ENCODE measurements around the gene SLC5A10. TPM values are rescaled to one million over a fixed set of nuclear protein-coding genes. Genes with fewer than 3 reads are reported as not detected.

SLC5A10 gene
- polyA plus RNA-seq, 3 donors: 0.18 to 0.54 (median 0.42) TPM

DNA sequence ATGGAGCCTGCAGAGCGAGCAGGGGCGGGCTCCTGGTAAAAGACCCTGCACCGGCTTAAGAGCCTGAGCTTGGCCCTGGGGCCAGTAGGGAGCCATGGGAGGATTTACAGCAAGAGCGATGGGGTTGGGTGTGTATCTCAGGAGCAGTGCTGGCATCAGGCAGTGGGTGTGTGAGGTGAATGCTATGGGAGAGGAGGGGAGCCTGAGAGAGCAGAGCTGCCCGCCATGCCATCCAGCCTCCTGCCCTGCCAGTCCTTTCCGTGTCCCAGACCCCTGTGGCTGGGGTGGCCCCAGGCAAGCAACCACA, 29.3 kb downstream of the SLC5A10 start:
- DNase-seq (ENCODE audit: low read depth in 3 of 3, low spot score in 2 of 3): no peak

DNA sequence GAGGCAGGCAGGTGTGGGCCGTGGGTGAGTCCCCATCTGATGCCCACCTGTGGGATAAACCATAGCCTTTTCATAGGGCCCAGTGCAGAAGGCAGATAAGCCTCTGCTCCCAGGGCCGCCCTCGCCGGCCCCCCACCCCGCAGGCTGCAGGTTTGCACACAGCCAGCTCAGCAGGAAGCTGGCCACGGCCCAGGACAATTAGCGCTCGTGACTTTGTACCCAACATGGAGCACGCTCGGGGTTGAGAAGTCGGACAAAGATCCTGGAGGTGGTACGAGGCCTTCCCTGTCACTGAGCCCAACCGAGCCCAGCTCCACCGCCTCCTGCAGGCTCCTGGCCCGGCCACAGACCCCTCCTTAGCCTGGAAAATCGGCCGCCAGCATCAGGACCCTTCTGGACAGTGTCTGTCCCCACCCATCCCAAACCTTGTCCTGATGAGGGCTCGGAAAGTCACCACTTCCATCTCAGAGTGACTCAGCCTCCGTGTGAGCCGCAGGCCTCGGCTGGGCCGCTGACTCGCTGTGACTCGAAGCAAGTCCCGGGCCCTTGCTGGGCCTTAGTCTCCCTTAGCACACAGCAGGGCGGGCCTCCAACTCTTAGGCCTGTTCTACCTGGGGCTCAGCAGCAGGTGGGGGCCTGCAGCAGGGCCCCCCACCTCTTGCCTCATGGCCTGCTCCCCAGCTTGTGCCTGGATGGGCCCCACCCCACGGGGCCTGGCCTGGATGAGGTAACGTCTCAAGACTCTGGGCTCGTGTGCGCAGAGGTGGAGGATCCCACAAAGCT, 29.9 kb downstream of the SLC5A10 start:
- no peak for DNase-seq (ENCODE audit: low read depth in 3 of 3, low spot score in 2 of 3)

DNA sequence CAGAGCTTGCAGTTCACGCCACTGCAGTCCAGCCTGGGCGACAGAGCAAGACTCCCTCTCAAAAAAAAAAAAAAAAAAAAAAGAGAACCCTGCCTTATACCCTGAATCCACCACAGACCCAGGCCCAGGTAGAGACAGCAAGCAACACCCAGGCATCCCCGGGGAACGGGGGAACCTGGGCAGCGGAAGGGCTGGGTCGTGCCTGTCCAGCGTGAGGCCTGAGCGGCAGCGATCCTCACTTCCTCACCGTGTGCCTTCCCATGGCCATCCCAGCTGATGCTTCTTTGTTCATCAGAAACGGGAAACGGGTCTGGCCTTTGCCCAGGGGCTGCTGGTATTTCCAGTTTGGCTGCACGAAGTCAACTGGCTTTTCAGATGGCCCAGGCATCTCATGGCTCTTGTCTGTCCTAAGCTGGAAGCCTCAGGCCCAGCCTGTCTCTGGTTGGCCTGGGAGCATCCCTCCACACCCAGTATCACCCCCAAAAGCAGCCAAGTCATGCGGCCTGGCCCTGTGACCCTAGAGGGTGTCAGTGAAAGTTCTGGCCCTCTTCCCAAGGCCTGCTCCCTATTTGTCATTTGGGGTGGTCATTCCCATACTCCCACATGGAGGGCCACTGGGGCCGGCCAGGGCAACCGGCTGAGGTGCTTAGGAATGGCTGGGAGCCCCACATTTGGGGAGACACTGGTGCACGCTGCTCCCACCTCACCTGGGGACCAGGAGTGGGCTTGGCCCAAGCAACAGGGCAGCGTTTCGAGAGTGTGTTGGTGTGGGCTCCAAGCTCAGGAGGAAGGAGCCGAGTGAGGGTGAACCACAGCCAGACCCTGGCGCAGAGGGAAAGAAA, 32.5 kb downstream of the SLC5A10 start:
- no peak for DNase-seq (ENCODE audit: low read depth in 3 of 3, low spot score in 2 of 3)

DNA sequence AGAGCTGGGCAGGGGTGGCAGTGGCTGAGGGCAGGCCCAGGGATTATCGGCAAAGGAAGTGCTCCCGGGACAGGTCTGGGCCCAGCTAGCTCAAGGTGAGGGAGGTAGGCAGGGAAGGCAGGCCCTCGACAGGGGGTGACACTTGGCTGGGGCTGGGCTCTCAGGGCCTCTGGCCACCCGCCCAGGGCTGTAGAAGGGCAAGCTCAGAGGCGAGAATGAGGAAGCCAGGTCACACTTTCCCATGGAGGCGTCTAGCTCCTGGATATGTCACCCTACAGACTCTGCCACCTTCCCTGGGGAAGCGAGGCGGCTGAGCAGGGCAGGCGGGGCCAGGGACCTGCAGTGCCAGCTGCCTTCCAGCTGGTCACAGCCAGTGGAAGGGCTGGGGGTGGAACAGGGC, 33.5 kb downstream of the SLC5A10 start:
- DNase-seq (ENCODE audit: low read depth in 3 of 3, low spot score in 2 of 3): no peak

DNA sequence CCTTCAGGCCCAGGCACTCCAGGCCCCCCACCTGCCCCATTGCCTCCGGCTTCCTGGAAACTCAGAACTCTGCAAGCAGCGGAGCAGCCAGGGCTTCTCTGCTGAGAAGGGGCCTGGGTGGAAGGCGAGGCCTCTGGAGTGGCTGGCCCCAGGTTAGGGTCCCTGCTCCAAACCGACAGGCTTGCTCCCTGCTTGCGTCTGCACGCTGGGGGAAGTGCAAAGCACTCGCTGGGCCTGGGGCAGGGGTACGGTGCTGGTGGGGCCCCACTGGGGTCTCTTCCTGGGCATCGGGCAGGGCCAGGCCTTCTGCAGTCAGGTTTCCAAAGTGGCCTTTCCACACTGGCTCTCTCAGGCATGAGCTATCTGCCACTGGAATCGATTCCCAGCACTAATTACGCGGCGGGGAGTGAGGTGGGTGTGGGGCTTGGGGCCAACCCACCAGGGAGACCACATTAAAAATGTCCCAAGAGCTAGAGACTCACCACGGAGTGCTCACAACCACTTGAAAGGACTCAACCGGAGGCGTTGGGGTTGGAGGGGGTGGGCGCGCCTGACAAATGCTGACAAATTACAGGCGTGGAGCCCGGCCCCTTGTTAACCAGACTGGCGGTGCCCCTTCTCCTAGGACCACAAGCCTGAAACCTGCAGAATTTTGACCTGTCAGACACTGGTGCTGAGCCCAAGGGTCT, 34.7 kb downstream of the SLC5A10 start:
- DNase-seq (ENCODE audit: low read depth in 3 of 3, low spot score in 2 of 3): no peak

DNA sequence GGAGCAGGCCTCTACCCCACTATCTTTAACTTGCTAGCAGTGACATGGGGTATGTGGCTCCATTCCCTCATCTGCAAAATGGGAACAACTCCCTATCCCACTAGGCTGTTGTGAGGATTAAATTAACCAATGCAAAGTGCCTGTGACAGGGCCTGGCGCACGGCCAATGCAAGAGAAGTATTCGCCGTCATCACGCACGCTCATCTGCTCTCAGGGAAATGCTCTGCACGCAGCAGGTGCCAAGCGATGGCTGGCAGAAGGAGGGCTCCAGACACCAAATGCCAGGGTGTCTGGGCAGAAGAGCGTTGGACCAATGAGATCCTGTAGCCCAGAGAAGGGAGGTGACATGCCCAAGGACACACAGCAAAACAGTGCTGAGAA, 35.3 kb downstream of the SLC5A10 start:
- DNase-seq (ENCODE audit: low read depth in 3 of 3, low spot score in 2 of 3): no peak

DNA sequence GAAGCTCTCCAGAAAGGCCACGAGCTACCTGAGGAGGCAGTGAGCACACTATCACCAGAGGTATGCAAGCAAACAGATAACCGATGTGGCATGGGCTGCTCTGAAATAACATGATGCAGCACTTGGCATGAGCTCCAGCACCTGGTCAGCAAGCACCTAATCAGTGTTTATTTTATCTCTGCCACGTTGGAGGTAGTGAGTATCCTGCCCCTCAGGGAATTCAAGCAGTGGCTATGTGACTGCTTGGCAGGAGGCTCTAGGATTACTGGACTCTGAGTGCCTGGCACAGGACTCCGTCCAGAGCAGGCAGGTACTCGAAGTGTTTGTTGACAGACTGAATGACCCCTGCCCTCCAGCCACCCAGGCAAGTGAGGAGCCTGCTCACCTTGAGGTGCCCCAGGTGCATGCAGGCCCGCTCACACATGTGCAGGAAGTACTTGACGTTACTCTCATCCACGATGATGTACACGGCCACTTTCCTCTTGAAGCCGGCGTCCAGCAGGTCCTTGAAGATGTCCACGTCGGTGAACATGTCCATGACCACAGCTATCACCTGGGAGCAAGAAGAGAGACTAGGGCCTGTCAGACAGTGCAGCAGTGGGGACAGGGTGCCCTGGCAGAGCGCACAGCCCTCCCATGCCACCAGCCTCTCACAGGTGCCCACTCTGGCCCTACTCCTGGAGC, 36.0 kb downstream of the SLC5A10 start:
- DNase-seq (ENCODE audit: low read depth in 3 of 3, low spot score in 2 of 3): no peak

DNA sequence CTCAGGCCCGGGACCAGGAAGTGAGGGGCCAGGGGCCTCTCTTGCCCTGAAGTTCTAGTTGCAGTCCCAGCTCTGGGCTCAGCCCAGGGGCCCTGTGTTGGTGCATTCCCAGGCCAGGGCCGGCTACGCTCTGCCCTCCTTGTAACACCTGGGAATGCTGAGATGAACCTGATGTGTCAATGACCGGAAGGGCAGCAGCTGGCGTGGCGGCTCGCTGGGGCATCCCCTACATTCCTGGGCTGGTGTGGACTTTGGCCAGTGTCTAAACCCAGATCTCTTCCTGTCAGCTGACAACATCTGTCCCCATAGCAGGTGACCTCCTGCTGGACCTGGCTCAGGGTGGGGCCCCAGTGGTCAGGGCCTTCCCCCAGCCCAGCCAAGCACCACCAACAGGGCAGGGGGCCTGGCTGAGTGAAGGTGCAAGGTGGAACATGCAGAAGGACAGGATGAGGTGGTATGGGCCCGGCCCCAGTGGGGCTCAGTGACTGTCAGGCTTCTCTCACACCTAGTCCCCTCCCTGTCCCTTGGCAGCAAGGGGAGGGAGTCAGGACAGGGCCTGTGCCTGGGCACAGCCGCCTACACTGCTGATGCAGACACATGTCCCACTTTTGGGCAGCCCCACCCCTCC, 36.7 kb downstream of the SLC5A10 start:
- DNase-seq (ENCODE audit: low read depth in 3 of 3, low spot score in 2 of 3): no peak

DNA sequence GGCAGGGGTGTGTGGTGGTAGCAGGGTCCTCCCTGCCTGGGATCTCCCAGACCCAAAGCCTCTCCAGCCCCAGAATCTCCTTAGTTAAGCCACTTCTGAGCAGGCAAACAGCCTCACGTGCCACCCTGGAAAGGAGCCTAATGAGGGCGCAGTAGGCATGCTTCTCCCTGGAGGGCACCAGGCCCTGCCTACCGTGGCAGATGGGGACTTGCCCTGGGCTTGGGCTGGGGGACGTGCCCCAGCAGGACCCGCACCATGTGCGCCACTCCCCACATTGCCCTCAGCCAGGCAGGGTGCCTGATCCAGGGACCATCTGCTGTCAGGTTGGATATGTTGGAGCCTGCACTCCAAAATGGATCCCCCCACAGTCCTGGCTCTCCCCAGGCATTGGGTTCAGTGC, 38.4 kb downstream of the SLC5A10 start:
- DNase-seq (ENCODE audit: low read depth in 3 of 3, low spot score in 2 of 3): no peak

DNA sequence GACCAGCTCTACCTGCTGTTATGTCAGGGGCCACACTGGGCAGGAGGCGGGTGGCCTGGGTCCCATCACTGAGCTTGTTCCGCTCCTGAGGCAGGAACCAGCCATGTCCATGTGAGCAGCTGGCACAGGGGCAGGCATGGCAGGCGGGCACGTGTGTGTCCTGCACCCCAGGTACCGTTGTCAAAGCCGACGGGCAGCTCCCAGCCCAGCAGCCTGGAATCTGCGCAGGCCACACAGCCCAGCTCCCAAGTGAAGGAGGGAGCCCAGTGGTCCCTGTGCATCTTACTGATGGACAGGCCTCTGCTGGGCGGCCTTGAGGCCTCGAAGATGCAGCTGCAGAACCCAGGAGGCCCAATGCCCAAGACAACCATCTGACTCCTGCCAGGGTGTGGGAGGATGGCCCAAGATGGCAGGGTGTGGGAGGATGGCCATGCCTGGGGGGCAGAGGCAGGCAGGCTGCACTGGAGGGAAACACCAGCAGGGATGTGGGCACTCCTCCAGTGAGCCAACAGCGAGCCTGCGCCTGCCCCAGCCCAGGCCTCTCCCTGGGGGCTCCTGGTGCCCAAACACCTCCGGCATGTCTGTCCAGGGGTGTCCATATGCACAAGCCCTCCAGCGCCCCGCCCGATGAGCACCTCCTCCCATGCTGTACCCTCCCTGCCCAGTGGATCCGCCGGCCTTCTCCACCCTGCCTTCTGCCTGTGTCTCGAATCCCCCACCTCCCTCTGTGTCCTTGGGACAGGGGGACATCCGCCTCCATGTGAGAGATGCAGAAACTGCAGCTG, 39.8 kb downstream of the SLC5A10 start:
- DNase-seq (ENCODE audit: low read depth in 3 of 3, low spot score in 2 of 3): no peak

DNA sequence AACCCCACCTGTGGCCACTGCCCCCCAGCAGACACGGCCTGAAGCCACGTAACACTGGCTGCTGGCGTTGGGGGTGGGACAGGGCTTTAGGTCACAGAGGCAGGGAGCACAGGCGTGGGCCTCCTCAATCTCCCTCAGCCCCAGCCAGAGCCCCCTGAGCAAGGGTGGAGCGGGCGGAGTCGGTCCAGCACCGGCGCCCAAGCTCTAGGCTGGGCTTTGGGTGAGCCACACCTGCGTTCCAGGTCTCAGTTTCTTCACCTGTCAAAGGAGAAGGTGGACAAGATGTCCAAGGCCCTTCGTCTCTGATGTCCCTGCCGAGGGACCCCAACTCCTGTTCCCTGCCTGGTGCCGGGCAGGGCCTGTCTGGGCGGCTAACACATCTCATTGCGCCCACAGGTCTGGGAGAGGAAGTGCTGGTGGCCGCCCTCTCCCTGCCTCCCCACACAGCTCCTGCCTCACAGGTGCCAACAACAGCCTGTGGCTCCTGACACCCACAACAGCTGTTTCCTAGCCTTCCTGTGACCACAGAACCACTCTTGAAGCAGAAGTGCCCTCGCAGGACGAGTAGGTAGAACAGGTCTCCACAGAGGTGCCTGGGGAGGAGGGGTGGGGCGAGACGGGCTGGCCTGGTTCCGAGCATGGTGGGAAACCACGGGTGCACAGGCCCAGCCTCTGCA, 40.6 kb downstream of the SLC5A10 start:
- DNase-seq (ENCODE audit: low read depth in 3 of 3, low spot score in 2 of 3): no peak

DNA sequence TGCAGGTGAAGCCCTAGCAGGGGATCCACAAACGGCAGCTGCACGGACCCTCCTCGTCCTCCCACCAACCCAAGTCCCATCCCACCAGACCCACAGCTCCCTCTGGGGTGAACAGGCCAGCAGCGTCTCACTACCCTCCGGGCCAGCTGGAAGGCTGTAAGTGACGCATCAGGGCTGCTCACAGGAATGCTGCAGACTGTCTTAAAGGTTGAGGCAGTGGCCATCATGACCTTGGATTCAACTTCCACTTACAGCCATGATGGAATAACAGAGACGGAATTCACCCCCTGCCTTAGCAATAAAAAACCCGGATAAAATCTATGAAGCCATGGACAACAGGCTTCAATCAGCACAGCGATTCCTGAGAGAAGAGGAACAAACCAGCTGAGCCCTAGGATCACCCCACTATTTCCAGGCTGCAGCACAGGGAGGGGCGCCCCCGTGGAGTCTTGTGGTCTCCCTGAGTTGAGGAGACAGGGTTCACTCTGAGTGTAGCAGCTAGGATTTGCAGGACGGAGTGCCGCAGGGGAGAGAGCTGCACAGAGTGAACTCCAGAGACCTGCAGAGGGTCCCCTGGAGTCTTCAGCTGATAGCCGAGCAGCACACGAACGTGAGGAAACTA, 42.1 kb downstream of the SLC5A10 start:
- no peak for DNase-seq (ENCODE audit: low read depth in 3 of 3, low spot score in 2 of 3)

DNA sequence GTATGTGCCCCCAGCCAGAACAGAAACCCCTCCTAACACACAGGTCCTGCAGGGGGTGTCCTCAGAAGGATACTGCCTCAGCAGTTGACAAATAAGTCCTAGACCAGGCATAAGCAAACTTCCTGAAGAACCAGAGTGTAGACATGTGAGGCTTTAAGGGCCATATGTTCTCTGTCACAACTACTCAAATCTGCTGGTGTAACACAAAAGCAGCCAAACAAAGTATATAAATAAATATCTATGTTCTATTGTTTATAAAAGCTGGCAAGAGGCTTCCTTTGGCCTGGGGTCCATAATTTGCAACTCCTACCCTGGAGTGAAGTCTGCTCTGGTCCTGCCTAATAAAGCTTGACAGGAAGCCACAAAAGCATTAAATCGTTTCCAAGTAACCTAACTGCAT, 42.7 kb downstream of the SLC5A10 start:
- no peak for DNase-seq (ENCODE audit: low read depth in 3 of 3, low spot score in 2 of 3)

DNA sequence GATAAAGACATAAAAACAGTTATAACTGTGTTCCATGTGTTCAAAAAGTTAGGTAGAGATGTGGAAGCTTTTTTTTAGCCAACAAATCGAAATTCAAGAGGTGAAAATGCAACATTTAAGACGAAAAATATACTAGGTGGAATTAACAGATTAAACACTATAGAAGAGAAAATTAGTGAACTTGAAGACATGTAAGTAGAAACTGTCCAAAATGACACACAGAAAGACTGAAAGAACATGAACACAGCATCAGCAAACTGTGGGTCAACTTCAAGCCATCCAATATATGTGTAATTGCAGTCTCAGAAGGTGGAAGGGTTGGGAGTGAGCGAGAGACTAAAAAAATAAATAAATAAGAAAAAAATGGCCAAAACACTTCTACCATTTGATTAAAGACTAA, 43.3 kb downstream of the SLC5A10 start:
- no peak for DNase-seq (ENCODE audit: low read depth in 3 of 3, low spot score in 2 of 3)

DNA sequence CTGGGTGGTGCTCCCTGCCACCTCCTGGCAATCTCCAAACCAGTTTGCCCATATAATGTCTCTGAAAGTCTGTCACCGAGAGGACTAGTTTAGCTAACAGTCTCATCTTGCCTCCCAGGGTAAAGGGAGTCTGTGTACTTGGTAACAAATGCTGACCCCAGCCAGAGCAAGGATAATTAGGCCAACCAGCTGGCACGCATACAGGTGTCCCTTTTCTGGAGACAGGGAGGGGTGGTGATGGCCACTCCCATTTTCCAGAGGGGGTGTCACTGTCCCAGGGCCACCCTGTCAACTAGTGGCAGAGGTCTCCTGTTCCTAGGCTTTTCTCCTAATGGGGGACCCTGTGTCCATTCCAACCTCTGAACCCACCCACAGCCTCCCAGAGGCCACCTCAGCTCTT, 44.5 kb downstream of the SLC5A10 start:
- no peak for DNase-seq (ENCODE audit: low read depth in 3 of 3, low spot score in 2 of 3)

DNA sequence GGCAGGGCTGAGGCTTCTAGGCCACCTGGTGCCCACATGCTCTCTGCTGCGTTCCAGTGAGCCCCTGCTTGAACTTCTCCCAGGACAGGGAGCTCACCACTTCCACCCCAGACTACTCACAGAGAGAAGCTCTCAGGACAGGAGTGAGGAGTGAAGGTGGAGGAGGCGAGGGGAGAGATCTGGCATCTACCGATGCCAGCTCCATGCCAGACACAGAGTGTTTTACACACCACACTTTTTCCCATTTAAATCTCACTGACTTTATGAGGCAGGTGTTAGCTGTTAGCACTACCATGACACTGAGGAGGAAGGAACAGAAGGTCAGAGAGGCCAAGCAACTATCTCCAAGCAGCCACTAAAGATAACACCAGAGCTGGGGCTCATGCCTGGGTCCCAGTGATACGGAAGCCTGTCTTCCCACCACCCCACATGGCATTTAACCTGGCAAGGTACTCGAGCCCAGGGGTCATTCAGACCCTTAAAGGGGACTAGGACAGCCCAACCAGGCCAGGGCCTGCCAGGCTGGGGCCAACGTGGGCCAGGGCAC, 45.8 kb downstream of the SLC5A10 start:
- DNase-seq (ENCODE audit: low read depth in 3 of 3, low spot score in 2 of 3): no peak

DNA sequence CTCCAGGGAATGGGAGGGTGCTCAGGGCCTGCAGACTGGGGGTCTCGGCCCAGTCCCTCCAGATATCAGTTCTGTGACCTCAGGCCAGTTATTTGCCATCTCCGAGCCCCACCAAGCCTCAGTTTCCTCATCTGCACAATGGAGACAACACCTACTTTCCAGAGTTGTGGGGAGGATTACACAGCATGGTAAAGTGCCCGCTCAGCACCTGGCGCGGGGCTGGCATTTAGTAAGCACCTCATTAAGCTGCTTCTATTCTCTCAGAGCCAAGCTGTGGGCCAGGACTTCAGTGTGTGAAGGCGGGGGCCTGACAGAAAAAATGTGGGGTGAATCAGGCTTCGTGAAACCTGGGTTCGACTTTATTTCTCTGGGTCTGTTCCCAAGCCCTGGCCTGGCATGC, 47.4 kb downstream of the SLC5A10 start:
- no peak for DNase-seq (ENCODE audit: low read depth in 3 of 3, low spot score in 2 of 3)

DNA sequence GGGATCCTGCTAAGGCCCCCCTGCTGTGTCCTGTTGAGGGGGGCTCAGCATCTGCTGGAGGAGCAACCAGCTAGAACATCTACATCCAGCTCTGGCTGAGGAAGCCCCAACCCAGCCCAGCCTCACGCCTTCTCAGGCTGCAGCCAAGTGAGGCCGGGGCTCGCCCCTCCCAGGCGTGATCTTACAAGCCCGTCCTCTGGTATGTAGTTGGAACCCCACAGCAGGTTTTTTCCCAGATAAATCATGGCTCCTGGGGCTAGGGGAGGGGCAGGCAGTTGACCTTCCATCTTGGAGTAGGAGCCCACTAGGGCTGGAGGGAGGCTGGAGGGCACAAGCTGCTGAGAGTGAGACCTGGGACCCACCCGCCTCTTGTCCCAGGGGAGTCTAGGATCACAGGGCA, 47.9 kb downstream of the SLC5A10 start:
- no peak for DNase-seq (ENCODE audit: low read depth in 3 of 3, low spot score in 2 of 3)

Measured in right renal cortex interstitium (tissue), 3 donors.